IMR-90 (cell line): Measurements from ENCODE around the gene SYNE2. TPM values are rescaled to one million over a fixed set of nuclear protein-coding genes. Genes with fewer than 3 reads are reported as not detected.

Source experiments
- ATAC-seq: fragments of 200-7000 bp; cut with Tn5 transposase; 2 replicates; pipeline ENCODE4 v1.9.1; 2020; ENCODE audit warnings: low read depth, mild to moderate bottlenecking, moderate library complexity
- BruUV-seq: library from RNA; stranded (reverse); fragments of 400-500 nt; replicated peaks from 2 replicates; lab custom pipeline; 2021; lab: Mats Ljungman, UMichigan
- CTCF ChIA-PET: fragments of 300-600 bp; formaldehyde crosslinking; extraction: SDS; loops from one replicate; lab custom pipeline; 2021; ENCODE audit warnings: antibody characterized with exemption; lab: Yijun Ruan, JAX
- POLR2A ChIA-PET: fragments of 300-600 bp; sonication (Branson Sonifier 250); formaldehyde crosslinking; loops from one replicate; lab custom pipeline; 2022; ENCODE audit warnings: antibody characterized with exemption; ENCODE audit not compliant: unreplicated experiment; lab: Charles Lee
- DNase-seq: peaks from one replicate; pipeline ENCODE4 v3.0.0; 2013
- H2AFZ ChIP-seq: replicated peaks from 2 replicates; pipeline ENCODE3; 2013; ENCODE audit warnings: low read length, mild to moderate bottlenecking; ENCODE audit not compliant: poor library complexity
- H2AK5ac ChIP-seq: 2 replicates; pipeline ENCODE4 v1.6.1; 2013; ENCODE audit warnings: low read depth, low read length, inconsistent platforms
- H2AK9ac ChIP-seq: replicated peaks from 2 replicates; pipeline ENCODE3; 2013; ENCODE audit warnings: mild to moderate bottlenecking, low read depth, low read length, moderate library complexity; ENCODE audit not compliant: poor library complexity
- H2BK120ac ChIP-seq: 2 replicates; pipeline ENCODE4 v1.6.1; 2013; ENCODE audit warnings: low read depth, low read length, inconsistent platforms
- H2BK15ac ChIP-seq: 3 replicates; pipeline ENCODE4 v1.6.1; 2013; ENCODE audit warnings: low read depth, low read length, inconsistent platforms
- H2BK20ac ChIP-seq: 2 replicates; pipeline ENCODE4 v1.6.1; 2013; ENCODE audit warnings: low read depth, mild to moderate bottlenecking, inconsistent platforms, low read length, moderate library complexity
- H2BK5ac ChIP-seq: 2 replicates; pipeline ENCODE4 v1.6.1; 2013; ENCODE audit warnings: mild to moderate bottlenecking, low read depth, low read length, inconsistent platforms; ENCODE audit not compliant: poor library complexity, severe bottlenecking
- H3K14ac ChIP-seq: replicated peaks from 2 replicates; pipeline ENCODE4 v1.6.1; 2013; ENCODE audit warnings: low read depth, low read length, inconsistent platforms
- H3K18ac ChIP-seq: 2 replicates; pipeline ENCODE4 v1.6.1; 2013; ENCODE audit warnings: low read depth, low read length, control low read depth
- H3K23ac ChIP-seq: 2 replicates; pipeline ENCODE4 v1.6.1; 2013; ENCODE audit warnings: low read depth, low read length, inconsistent platforms
- H3K27ac ChIP-seq: 2 replicates; pipeline ENCODE4 v1.5.1; 2013; ENCODE audit warnings: mild to moderate bottlenecking, control low read depth, low read length; ENCODE audit not compliant: insufficient read depth
- H3K27me3 ChIP-seq: 2 replicates; pipeline ENCODE4 v1.6.1; 2013; ENCODE audit warnings: low read length; ENCODE audit not compliant: control insufficient read depth, insufficient read depth
- H3K36me3 ChIP-seq: 2 replicates; pipeline ENCODE4 v1.6.1; 2013; ENCODE audit warnings: low read length, mixed read lengths; ENCODE audit not compliant: control insufficient read depth, insufficient read depth
- H3K4ac ChIP-seq: 2 replicates; pipeline ENCODE4 v1.6.1; 2013; ENCODE audit warnings: low read depth, low read length, inconsistent platforms
- H3K4me1 ChIP-seq: 2 replicates; pipeline ENCODE4 v1.6.1; 2013; ENCODE audit warnings: low read length, mixed read lengths; ENCODE audit not compliant: control insufficient read depth, insufficient read depth
- H3K4me2 ChIP-seq: 2 replicates; pipeline ENCODE4 v1.6.1; 2013; ENCODE audit warnings: low read depth, mild to moderate bottlenecking, control low read depth, low read length, moderate library complexity
- H3K4me3 ChIP-seq: 2 replicates; pipeline ENCODE4 v1.5.1; 2013; ENCODE audit warnings: low read depth, mild to moderate bottlenecking, control low read depth, low read length, moderate library complexity; ENCODE audit not compliant: insufficient read depth
- H3K56ac ChIP-seq: 2 replicates; pipeline ENCODE4 v1.6.1; 2013; ENCODE audit warnings: low read length, inconsistent platforms; ENCODE audit not compliant: insufficient read depth; ENCODE audit errors: extremely low read depth
- H3K79me1 ChIP-seq, 2 experiments: 2 replicates each; pipeline ENCODE4 v1.6.1; 2013; ENCODE audit warnings: low read length in 2 of 2, inconsistent platforms in 1 of 2, low read depth in 1 of 2
- H3K9ac ChIP-seq: 2 replicates; pipeline ENCODE4 v1.6.1; 2013; ENCODE audit warnings: low read depth, low read length, control low read depth
- H3K9me1 ChIP-seq: 2 replicates; pipeline ENCODE4 v1.6.1; 2013; ENCODE audit warnings: low read length, inconsistent platforms; ENCODE audit not compliant: insufficient read depth
- H3K9me3 ChIP-seq: 2 replicates; pipeline ENCODE4 v1.6.1; 2013; ENCODE audit warnings: low read length; ENCODE audit not compliant: control insufficient read depth, insufficient read depth
- H4K20me1 ChIP-seq: 2 replicates; pipeline ENCODE4 v1.6.1; 2013; ENCODE audit warnings: low read length, inconsistent platforms; ENCODE audit not compliant: insufficient read depth
- H4K5ac ChIP-seq: 2 replicates; pipeline ENCODE4 v1.6.1; 2013; ENCODE audit warnings: mild to moderate bottlenecking, low read depth, low read length, control low read depth
- H4K8ac ChIP-seq, 2 experiments: 2 replicates each; pipeline ENCODE4 v1.6.1; 2013; ENCODE audit warnings: low read depth in 2 of 2, low read length in 2 of 2, control low read depth in 1 of 2, inconsistent platforms in 1 of 2
- H4K91ac ChIP-seq: 2 replicates; pipeline ENCODE4 v1.6.1; 2013; ENCODE audit warnings: low read depth, low read length, inconsistent platforms; ENCODE audit not compliant: insufficient read depth
- CEBPB ChIP-seq: IDR thresholded peaks from 2 replicates; pipeline ENCODE4 v1.6.1; 2012; ENCODE audit warnings: low read depth, low read length, improper control_type of control experiment
- RAD21 ChIP-seq: IDR thresholded peaks from 2 replicates; pipeline ENCODE4 v1.6.1; 2012; ENCODE audit warnings: low read length, improper control_type of control experiment
- WGBS, 2 experiments: methylation state at CpG; one replicate each; pipeline versions ENCODE4 v1.1.5 to v1.1.7; 2013; ENCODE audit warnings: missing lambda C conversion rate in 2 of 2; ENCODE audit not compliant: insufficient read length in 1 of 2; ENCODE audit errors: extremely low coverage in 2 of 2; 5-methylcytosine and 5-hydroxymethylcytosine counted together
- dilution Hi-C: fragments of 300-500 bp; cut with HindIII; formaldehyde crosslinking; loops from one replicate; pipeline ENCODE4 v1.14.3; 2018; ENCODE audit warnings: low sequenced_read_pairs; ENCODE audit not compliant: unreplicated experiment
- in situ Hi-C: fragments of 300-500 bp; cut with MboI; formaldehyde crosslinking; loops from 3 replicates; pipeline ENCODE4 v1.14.3; 2019; ENCODE audit warnings: low sequenced_read_pairs, inconsistent platforms, mixed read lengths
- intact Hi-C: fragments of 100-400 bp; cut with micrococcal nuclease; formaldehyde crosslinking; loops from 2 replicates; pipeline ENCODE4 v1.10.0; 2022
- polyA plus RNA-seq, 3 experiments: library from polyadenylated mRNA; depleted of rRNA; stranded (reverse); fragments of >200 nt; gene quantifications; 2 replicates each; pipeline ENCODE4 v1.2.3, GENCODE V29; 2012; ENCODE audit warnings: low replicate concordance in 1 of 3
- total RNA-seq: library from RNA; depleted of rRNA; stranded (reverse); fragments of >200 nt; gene quantifications from 2 replicates; pipeline ENCODE4 v1.2.3, GENCODE V29; 2012

The SYNE2 gene
- total and polyA plus RNA-seq, 2 of the 4 experiments (the other 2 are of a cell fraction): 5.2 to 28.9 TPM

DNA sequence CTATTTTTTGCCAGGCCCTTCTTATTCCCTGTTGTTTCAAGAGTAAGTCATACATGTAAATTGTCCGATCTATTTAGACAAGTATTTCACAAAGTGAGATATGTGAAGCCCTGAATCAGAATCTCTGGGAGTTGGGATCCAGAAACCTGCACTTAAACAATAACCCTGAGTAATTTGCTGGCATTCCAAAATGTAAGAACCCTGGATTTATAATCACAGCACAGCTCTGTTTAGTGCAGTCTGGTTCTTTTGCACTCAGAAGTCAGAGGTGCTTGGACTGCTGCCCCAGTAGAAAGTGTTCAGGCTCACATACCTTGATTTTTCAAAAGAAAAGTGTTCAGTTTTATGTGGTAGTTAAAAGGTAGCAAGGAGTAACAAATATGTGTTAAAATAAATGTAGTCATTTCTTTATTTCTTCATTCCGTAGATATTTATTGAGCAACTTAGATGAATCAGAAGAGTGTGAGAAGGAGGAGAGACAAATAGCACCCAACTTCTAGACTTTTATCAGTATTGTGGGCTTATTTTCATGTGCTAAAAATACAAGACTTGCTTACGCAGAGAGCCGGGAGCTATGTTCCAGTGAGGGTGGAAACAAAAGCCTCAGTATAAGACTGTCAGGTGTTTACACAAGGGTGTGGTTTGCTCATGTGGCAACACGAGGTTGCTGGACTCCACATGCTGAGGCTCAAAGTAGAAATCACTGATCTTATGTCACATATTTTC, 70.1 kb downstream of the SYNE2 start:
- TF ChIP-seq CEBPB: peak; percentile 51; the same call in 1 of the 2 replicates
- no peak for TF ChIP-seq RAD21
- Histone ChIP-seq H3K36me3 (no peaks in the 10 kb centered on the region), H3K4me2 (no peak overlapping the region), H3K4ac (no peak overlapping the region), H3K9ac (no peak overlapping the region), H3K18ac (no peak overlapping the region), H3K27me3 (no peaks in the 10 kb centered on the region), H2AK5ac (no peak overlapping the region), H3K4me3 (no peak overlapping the region), H3K9me1 (peaks cover 2% of the 10 kb centered on the region; the same call in 1 of the 2 replicates), H3K4me1 (peaks cover 2% of the 10 kb centered on the region; the same call in 1 of the 2 replicates), H4K91ac (no peak overlapping the region), H2AK9ac (no peak overlapping the region), H2BK120ac (no peak overlapping the region), H2BK15ac (no peak overlapping the region), H2AFZ (no peak overlapping the region), H3K23ac (no peak overlapping the region), H4K5ac (no peak overlapping the region), H3K14ac (no peak overlapping the region), H4K20me1 (no peaks in the 10 kb centered on the region), H2BK20ac (no peak overlapping the region), H4K8ac (no peak overlapping the region), H3K79me1 (no peaks in the 10 kb centered on the region), H3K27ac (no peak overlapping the region), H2BK5ac (no peak overlapping the region), H3K56ac (no peak overlapping the region), H3K9me3 (no peaks in the 10 kb centered on the region)
- CTCF ChIA-PET: no interaction called here
- WGBS, 2 experiments: no CpG with 5 or more reads among the region's 5 CpGs
- BruUV-seq: no TSS peak
- intact Hi-C loops: no loop called here
- ATAC-seq (peak; percentile 35), DNase-seq (peak; percentile 17)
- POLR2A ChIA-PET: no interaction called here
- in situ Hi-C loops: no loop called here
- dilution Hi-C loops: no loop called here
